AG09309 (cell line): ENCODE results near the gene THSD7A.

ENCODE experiments used
- DNase-seq: peaks from one replicate; pipeline ENCODE4 v3.0.0-alpha.2; 2010; ENCODE audit warnings: low read depth
- H3K4me3 ChIP-seq: 2 replicates; pipeline ENCODE4 v1.5.1; 2011; ENCODE audit warnings: mild to moderate bottlenecking, low read depth, low read length, moderate library complexity; ENCODE audit not compliant: control insufficient read depth
- TF ChIP-seq, protein P1 (sequence below): IDR thresholded peaks from 2 replicates; pipeline ENCODE4 v1.5.1; 2011; ENCODE audit warnings: mild to moderate bottlenecking, low read depth, low read length, inconsistent platforms; ENCODE audit not compliant: insufficient read depth, control insufficient read depth; ENCODE audit errors: missing control alignments

The THSD7A gene

DNA sequence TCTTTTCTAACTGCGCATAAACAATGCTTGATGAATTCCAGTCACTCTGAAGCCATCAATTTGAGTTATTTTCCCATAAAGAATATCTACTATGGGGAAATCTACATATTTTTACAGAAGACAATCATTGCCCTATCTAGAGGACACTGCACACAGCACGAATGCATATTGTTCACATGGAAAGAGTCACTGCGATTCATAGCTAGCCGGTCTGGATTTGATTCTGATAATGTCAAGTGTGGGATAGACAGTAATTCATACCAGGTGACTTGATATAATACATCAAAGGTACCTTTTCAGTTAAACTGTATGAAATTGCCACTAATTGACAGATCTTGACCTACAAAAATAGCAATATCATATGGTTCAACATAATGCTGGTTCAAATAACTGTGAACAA, 255.7 kb downstream of the THSD7A start:
- no peak for DNase-seq
- no peak overlapping the region for H3K4me3 ChIP-seq
- TF ChIP-seq, protein P1, sequence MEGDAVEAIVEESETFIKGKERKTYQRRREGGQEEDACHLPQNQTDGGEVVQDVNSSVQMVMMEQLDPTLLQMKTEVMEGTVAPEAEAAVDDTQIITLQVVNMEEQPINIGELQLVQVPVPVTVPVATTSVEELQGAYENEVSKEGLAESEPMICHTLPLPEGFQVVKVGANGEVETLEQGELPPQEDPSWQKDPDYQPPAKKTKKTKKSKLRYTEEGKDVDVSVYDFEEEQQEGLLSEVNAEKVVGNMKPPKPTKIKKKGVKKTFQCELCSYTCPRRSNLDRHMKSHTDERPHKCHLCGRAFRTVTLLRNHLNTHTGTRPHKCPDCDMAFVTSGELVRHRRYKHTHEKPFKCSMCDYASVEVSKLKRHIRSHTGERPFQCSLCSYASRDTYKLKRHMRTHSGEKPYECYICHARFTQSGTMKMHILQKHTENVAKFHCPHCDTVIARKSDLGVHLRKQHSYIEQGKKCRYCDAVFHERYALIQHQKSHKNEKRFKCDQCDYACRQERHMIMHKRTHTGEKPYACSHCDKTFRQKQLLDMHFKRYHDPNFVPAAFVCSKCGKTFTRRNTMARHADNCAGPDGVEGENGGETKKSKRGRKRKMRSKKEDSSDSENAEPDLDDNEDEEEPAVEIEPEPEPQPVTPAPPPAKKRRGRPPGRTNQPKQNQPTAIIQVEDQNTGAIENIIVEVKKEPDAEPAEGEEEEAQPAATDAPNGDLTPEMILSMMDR, result no peak

- DNase-seq, result no peak
- TF ChIP-seq, protein P1, result no peak
- no peak overlapping the region for H3K4me3 ChIP-seq
Measured at GRCh38 chr7:11573128-11573750, 258.8 kb downstream of the THSD7A start.

GRCh38 chr7:11570922-11571550, 261.0 kb downstream of the THSD7A start:
- no peak for DNase-seq
- TF ChIP-seq, protein P1, result no peak

DNA sequence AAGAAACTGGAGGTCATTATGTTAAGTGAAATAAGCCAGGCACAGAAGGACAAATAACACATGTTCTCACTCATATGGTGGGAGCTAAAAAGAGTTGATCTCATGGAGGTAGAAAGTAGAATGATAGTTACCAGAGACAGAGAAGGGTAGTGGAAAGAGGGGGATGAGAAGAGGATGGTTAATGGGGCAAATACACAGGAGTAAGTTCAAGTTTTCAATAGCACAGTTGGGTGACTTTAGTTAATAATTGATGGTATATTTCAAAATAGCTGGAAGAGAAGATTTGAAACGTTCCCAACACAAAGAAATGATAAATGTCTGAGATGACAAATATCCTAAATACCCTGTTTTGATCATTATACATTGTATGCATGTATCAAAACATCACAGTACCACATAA, 261.8 kb downstream of the THSD7A start:
- TF ChIP-seq, protein P1, result no peak
- no peak for DNase-seq

More at GRCh38 chr7:11570922-11571550, 261.0 kb downstream of the THSD7A start:
- no peak overlapping the region for H3K4me3 ChIP-seq

GRCh38 chr7:11567571-11567970, 264.4 kb downstream of the THSD7A start:
- no peak overlapping the region for H3K4me3 ChIP-seq
- DNase-seq, result no peak
- TF ChIP-seq, protein P1, result no peak

More for the DNA sequence above, 261.8 kb downstream of the THSD7A start:
- no peak overlapping the region for H3K4me3 ChIP-seq

DNA sequence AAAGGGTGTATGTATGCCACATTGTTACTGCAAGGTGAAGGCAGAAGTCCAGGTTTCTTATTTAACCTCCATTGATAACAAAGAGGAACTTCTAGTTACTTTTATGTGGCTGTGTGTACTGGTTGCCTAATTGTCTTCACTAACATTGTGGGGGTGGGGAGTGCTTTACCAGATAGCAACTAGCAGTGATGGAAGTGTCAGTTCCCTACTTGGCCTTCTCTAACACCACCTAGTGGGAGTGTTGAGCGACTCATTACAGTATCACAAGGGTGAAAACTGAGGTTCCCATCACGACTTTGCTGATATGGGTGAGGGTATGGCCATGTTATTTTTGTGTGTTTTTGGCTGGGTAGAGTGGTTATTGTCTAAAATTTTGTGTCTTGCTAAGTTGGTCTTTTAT, 274.4 kb downstream of the THSD7A start:
- DNase-seq, result no peak

More for the DNA sequence above, 274.4 kb downstream of the THSD7A start:
- no peak overlapping the region for H3K4me3 ChIP-seq
- TF ChIP-seq, protein P1, result no peak
